HEK293 (cell line): ENCODE results near the gene CAMK1.

Source experiments
- CTCF ChIA-PET: fragments of 350-600 bp; formaldehyde crosslinking; extraction: SDS; loops from one replicate; lab custom pipeline; 2021; ENCODE audit warnings: antibody characterized with exemption; lab: Yijun Ruan, JAX
- POLR2A ChIA-PET: fragments of 300-600 bp; formaldehyde crosslinking; extraction: SDS; loops from one replicate; lab custom pipeline; 2020; ENCODE audit warnings: antibody characterized with exemption, inconsistent platforms; lab: Yijun Ruan, JAX
- H3K27ac ChIP-seq: fragments of 200-500 bp; sonication (Bioruptor generic); 2 replicates; pipeline ENCODE4 v1.5.1; 2014; ENCODE audit warnings: low read depth, low read length, control low read depth, inconsistent platforms; ENCODE audit errors: extremely low read depth
- H3K36me3 ChIP-seq, 2 experiments: fragments of 200-500 bp in 1 of 2; sonication (Bioruptor generic) in 1 of 2; 1 replicate in 1 of 2; 2 replicates in 1 of 2; pipeline ENCODE4 v1.5.1; 2014 to 2017; ENCODE audit warnings: inconsistent platforms in 2 of 2, low read length in 2 of 2; ENCODE audit not compliant: control insufficient read depth in 2 of 2, insufficient read depth in 1 of 2
- H3K4me1 ChIP-seq: fragments of 200-500 bp; sonication (Bioruptor generic); 2 replicates; pipeline ENCODE4 v1.5.1; 2014; ENCODE audit warnings: mild to moderate bottlenecking, low read length, inconsistent platforms; ENCODE audit not compliant: control insufficient read depth, insufficient read depth
- H3K4me3 ChIP-seq: 2 replicates; pipeline ENCODE4 v1.5.1; 2011; ENCODE audit warnings: low read depth, mild to moderate bottlenecking, control low read depth, low read length, moderate library complexity
- H3K9me3 ChIP-seq: fragments of 200-500 bp; sonication (Bioruptor generic); 2 replicates; pipeline ENCODE4 v1.5.1; 2014; ENCODE audit warnings: low read depth, low read length, inconsistent platforms; ENCODE audit not compliant: control insufficient read depth, insufficient read depth
- GLI2 ChIP-seq: fragments of 450-650 bp; formaldehyde crosslinking; IDR thresholded peaks from 2 replicates; pipeline ENCODE4; 2017; ENCODE audit warnings: missing biosample characterization, missing genetic modification characterization, low read depth, borderline replicate concordance
- SALL2 ChIP-seq: fragments of 450-650 bp; formaldehyde crosslinking; IDR thresholded peaks from 2 replicates; pipeline ENCODE4 v1.5.0; 2017; ENCODE audit warnings: missing biosample characterization, mild to moderate bottlenecking, missing genetic modification characterization, borderline replicate concordance
- SCRT1 ChIP-seq: fragments of 450-650 bp; formaldehyde crosslinking; IDR thresholded peaks from 2 replicates; pipeline ENCODE4 v1.5.1; 2016; ENCODE audit warnings: missing biosample characterization, missing genetic modification characterization, borderline replicate concordance
- SP2 ChIP-seq: fragments of 450-650 bp; formaldehyde crosslinking; IDR thresholded peaks from 2 replicates; pipeline ENCODE4 v1.5.1; 2016; ENCODE audit warnings: missing biosample characterization, missing genetic modification characterization
- ZBTB21 ChIP-seq: fragments of 450-650 bp; formaldehyde crosslinking; IDR thresholded peaks from 2 replicates; pipeline ENCODE4 v1.5.1; 2017; ENCODE audit warnings: missing biosample characterization, missing genetic modification characterization
- ZNF114 ChIP-seq: fragments of 450-650 bp; formaldehyde crosslinking; IDR thresholded peaks from 2 replicates; pipeline ENCODE4 v1.5.0; 2017; ENCODE audit warnings: missing biosample characterization, missing genetic modification characterization
- ZNF169 ChIP-seq: fragments of 450-650 bp; formaldehyde crosslinking; IDR thresholded peaks from 2 replicates; pipeline ENCODE4 v1.5.1; 2016; ENCODE audit warnings: missing biosample characterization, missing genetic modification characterization
- ZNF214 ChIP-seq: fragments of 450-650 bp; formaldehyde crosslinking; IDR thresholded peaks from 2 replicates; pipeline ENCODE4 v1.5.1; 2017; ENCODE audit warnings: missing biosample characterization, mild to moderate bottlenecking, missing genetic modification characterization, borderline replicate concordance
- ZNF302 ChIP-seq: fragments of 450-650 bp; formaldehyde crosslinking; IDR thresholded peaks from 2 replicates; pipeline ENCODE4 v1.5.1; 2016; ENCODE audit warnings: missing biosample characterization, missing genetic modification characterization, low read depth
- ZNF362 ChIP-seq: fragments of 450-650 bp; formaldehyde crosslinking; IDR thresholded peaks from 2 replicates; pipeline ENCODE4 v1.5.1; 2016; ENCODE audit warnings: missing biosample characterization, missing genetic modification characterization
- ZNF488 ChIP-seq: fragments of 450-650 bp; formaldehyde crosslinking; IDR thresholded peaks from 2 replicates; pipeline ENCODE4 v1.5.1; 2016; ENCODE audit warnings: missing biosample characterization, missing genetic modification characterization
- ZNF610 ChIP-seq: fragments of 450-650 bp; formaldehyde crosslinking; IDR thresholded peaks from 2 replicates; pipeline ENCODE4 v1.5.1; 2016; ENCODE audit warnings: missing biosample characterization, missing genetic modification characterization, borderline replicate concordance
- ZNF645 ChIP-seq: fragments of 450-650 bp; formaldehyde crosslinking; IDR thresholded peaks from 2 replicates; pipeline ENCODE4; 2016; ENCODE audit warnings: missing biosample characterization, missing genetic modification characterization
- ZNF76 ChIP-seq: fragments of 450-650 bp; formaldehyde crosslinking; IDR thresholded peaks from 2 replicates; pipeline ENCODE4; 2016; ENCODE audit warnings: low read depth, missing biosample characterization, missing genetic modification characterization, borderline replicate concordance
- ZNF777 ChIP-seq: fragments of 450-650 bp; formaldehyde crosslinking; IDR thresholded peaks from 2 replicates; pipeline ENCODE4 v1.5.1; 2017; ENCODE audit warnings: missing biosample characterization, missing genetic modification characterization, borderline replicate concordance
- ZNF837 ChIP-seq: fragments of 450-650 bp; formaldehyde crosslinking; IDR thresholded peaks from 2 replicates; pipeline ENCODE4 v1.5.1; 2016; ENCODE audit warnings: missing biosample characterization, missing genetic modification characterization
- TF ChIP-seq, protein P1 (sequence below): fragments of 450-650 bp; formaldehyde crosslinking; IDR thresholded peaks from 2 replicates; pipeline ENCODE4 v1.5.1; 2016; ENCODE audit warnings: missing biosample characterization, missing genetic modification characterization
- TF ChIP-seq, protein P2 (sequence below): fragments of 450-650 bp; formaldehyde crosslinking; IDR thresholded peaks from 2 replicates; pipeline ENCODE4 v1.5.1; 2016; ENCODE audit warnings: missing biosample characterization, missing genetic modification characterization
- TF ChIP-seq, protein P3 (sequence below): fragments of 450-650 bp; formaldehyde crosslinking; IDR thresholded peaks from 2 replicates; pipeline ENCODE4 v1.5.1; 2017; ENCODE audit warnings: missing biosample characterization, missing genetic modification characterization
- TF ChIP-seq, protein P4 (sequence below): fragments of 450-650 bp; formaldehyde crosslinking; IDR thresholded peaks from 2 replicates; pipeline ENCODE4 v1.5.1; 2016; ENCODE audit warnings: missing biosample characterization, missing genetic modification characterization

CAMK1 gene

GRCh38 chr3:9732080-9732739 is 37.5 kb downstream of the CAMK1 start (continued):
- TF ChIP-seq, protein P1, sequence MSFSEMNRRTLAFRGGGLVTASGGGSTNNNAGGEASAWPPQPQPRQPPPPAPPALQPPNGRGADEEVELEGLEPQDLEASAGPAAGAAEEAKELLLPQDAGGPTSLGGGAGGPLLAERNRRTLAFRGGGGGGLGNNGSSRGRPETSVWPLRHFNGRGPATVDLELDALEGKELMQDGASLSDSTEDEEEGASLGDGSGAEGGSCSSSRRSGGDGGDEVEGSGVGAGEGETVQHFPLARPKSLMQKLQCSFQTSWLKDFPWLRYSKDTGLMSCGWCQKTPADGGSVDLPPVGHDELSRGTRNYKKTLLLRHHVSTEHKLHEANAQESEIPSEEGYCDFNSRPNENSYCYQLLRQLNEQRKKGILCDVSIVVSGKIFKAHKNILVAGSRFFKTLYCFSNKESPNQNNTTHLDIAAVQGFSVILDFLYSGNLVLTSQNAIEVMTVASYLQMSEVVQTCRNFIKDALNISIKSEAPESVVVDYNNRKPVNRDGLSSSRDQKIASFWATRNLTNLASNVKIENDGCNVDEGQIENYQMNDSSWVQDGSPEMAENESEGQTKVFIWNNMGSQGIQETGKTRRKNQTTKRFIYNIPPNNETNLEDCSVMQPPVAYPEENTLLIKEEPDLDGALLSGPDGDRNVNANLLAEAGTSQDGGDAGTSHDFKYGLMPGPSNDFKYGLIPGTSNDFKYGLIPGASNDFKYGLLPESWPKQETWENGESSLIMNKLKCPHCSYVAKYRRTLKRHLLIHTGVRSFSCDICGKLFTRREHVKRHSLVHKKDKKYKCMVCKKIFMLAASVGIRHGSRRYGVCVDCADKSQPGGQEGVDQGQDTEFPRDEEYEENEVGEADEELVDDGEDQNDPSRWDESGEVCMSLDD (tag by site-specific recombination) = no peak
- TF ChIP-seq ZNF76 (tag by site-specific recombination) = peak; percentile 52; the same call in 1 of the 2 replicates
- TF ChIP-seq GLI2 (tag by site-specific recombination) = no peak
- no peak for TF ChIP-seq ZNF610 (tag by site-specific recombination)
- TF ChIP-seq, protein P2, sequence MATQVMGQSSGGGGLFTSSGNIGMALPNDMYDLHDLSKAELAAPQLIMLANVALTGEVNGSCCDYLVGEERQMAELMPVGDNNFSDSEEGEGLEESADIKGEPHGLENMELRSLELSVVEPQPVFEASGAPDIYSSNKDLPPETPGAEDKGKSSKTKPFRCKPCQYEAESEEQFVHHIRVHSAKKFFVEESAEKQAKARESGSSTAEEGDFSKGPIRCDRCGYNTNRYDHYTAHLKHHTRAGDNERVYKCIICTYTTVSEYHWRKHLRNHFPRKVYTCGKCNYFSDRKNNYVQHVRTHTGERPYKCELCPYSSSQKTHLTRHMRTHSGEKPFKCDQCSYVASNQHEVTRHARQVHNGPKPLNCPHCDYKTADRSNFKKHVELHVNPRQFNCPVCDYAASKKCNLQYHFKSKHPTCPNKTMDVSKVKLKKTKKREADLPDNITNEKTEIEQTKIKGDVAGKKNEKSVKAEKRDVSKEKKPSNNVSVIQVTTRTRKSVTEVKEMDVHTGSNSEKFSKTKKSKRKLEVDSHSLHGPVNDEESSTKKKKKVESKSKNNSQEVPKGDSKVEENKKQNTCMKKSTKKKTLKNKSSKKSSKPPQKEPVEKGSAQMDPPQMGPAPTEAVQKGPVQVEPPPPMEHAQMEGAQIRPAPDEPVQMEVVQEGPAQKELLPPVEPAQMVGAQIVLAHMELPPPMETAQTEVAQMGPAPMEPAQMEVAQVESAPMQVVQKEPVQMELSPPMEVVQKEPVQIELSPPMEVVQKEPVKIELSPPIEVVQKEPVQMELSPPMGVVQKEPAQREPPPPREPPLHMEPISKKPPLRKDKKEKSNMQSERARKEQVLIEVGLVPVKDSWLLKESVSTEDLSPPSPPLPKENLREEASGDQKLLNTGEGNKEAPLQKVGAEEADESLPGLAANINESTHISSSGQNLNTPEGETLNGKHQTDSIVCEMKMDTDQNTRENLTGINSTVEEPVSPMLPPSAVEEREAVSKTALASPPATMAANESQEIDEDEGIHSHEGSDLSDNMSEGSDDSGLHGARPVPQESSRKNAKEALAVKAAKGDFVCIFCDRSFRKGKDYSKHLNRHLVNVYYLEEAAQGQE (tag by site-specific recombination) = no peak
- peak; percentile 74 for TF ChIP-seq SP2
- TF ChIP-seq, all 188 proteins: peak for 5

DNA sequence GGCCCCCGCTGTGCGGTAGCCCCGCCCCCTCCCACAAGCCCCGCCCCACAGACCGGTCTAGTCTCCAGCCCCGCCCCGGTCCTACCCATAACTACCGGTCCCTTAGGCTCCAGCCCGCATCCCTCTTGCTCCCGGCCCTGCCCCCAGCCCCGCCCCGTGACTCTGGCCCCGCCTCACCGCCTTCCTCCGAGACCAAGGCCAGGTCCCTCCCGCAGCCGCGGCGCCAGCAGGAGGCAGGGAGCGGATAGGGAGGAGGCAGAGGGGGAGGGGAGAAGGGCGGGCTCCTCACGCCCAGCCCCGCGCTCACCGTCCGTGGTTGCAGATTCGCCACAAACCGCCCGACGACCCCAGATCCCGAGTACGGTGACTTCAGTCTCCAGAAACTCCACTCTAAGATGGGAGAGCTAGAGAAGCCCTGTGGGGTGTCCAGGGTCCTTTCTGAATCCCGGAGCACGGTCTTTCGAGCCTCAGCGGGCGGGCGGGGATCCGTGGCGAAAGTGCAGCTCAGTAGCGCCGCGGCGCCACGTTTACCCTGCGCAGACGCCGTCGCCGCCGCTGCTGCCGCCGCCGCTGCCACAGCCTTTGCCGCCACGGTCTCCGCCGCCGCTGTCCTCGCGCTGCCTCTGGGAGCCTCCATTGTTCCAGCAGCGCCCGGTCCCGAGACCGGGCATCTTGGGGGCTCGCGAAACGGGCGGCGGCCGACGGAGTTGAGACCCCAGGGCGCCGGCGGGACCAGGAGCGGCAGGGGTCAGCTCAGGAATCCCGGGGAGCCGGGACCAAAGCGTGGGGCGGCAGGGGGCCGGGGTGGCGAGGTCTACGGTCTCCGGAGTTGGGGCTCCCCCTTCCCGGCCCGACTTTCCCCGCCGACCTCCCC is 38.3 kb downstream of the CAMK1 start, which contains the start of gene BRPF1:
Gene BRPF1 (plus strand): TSS at position 530 of the 874 bp plus-strand sequence. CDS start 2,406 bp downstream, outside the sequence.
- ChIA-PET CTCF (interaction anchor here (0.5 to 2.3 kb wide), 7 partner anchors 15 to 231 kb away, joined by 3 to 15 read pairs (median 3); partner anchors contain the start of gene OGG1), POLR2A (interaction anchor here (0.8 to 3.4 kb wide), 9 partner anchors 8 to 517 kb away, joined by 3 to 47 read pairs (median 6); partner anchors contain the start of genes ARPC4, CAMK1, MTMR14 and OGG1)
- peak within 1 kb of the TSS; percentile 87 for H3K4me3 ChIP-seq
- H3K9me3 ChIP-seq = no peaks in the 10 kb centered on the region
- H3K36me3 ChIP-seq = peaks cover 16 to 37% of the 10 kb centered on the region in 2 experiments
- peak within 1 kb of the TSS; percentile 100 for H3K27ac ChIP-seq
- H3K4me1 ChIP-seq = peaks cover 7% of the 10 kb centered on the region; the same call in 1 of the 2 replicates
- TF ChIP-seq ZNF114 (tag by site-specific recombination) (no peak), ZNF214 (tag by site-specific recombination) (no peak), ZNF76 (tag by site-specific recombination) (peak; percentile 88), SALL2 (tag by site-specific recombination) (peak; percentile 91), ZNF362 (tag by site-specific recombination) (no peak), ZNF645 (tag by site-specific recombination) (no peak), ZNF488 (tag by site-specific recombination) (peak; percentile 40; the same call in 1 of the 2 replicates), SCRT1 (tag by site-specific recombination) (no peak), ZNF169 (tag by site-specific recombination) (peak; percentile 73; the same call in 1 of the 2 replicates), ZNF777 (tag by site-specific recombination) (peak; percentile 91), ZBTB21 (tag by site-specific recombination) (peak; percentile 77), ZNF302 (tag by site-specific recombination) (no peak), ZNF837 (tag by site-specific recombination) (no peak)
- TF ChIP-seq, protein P3, sequence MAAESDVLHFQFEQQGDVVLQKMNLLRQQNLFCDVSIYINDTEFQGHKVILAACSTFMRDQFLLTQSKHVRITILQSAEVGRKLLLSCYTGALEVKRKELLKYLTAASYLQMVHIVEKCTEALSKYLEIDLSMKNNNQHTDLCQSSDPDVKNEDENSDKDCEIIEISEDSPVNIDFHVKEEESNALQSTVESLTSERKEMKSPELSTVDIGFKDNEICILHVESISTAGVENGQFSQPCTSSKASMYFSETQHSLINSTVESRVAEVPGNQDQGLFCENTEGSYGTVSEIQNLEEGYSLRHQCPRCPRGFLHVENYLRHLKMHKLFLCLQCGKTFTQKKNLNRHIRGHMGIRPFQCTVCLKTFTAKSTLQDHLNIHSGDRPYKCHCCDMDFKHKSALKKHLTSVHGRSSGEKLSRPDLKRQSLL = peak; percentile 80
- TF ChIP-seq, protein P4, sequence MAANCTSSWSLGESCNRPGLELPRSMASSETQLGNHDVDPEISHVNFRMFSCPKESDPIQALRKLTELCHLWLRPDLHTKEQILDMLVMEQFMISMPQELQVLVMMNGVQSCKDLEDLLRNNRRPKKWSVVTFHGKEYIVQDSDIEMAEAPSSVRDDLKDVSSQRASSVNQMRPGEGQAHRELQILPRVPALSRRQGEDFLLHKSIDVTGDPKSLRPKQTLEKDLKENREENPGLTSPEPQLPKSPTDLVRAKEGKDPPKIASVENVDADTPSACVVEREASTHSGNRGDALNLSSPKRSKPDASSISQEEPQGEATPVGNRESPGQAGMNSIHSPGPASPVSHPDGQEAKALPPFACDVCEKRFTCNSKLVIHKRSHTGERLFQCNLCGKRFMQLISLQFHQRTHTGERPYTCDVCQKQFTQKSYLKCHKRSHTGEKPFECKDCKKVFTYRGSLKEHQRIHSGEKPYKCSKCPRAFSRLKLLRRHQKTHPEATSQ = peak; percentile 97
